Ovary (tissue), 9 donors: ENCODE results near the gene NFIA. TPM values are rescaled to one million over a fixed set of nuclear protein-coding genes. Genes with fewer than 3 reads are reported as not detected.

ENCODE experiments used
- DNase-seq, 5 donors: peaks; one replicate each; pipeline ENCODE4 v3.0.0-alpha.2; 2019 to 2020
- H3K27ac ChIP-seq, 2 donors: fragments of 200-600 bp; one replicate each; pipeline versions ENCODE4 v1.5.1 to v1.8.0; 2019 to 2022
- H3K27me3 ChIP-seq: fragments of 200-600 bp; one replicate; pipeline ENCODE4 v1.8.0; 2022
- H3K36me3 ChIP-seq: fragments of 200-600 bp; sonication (generic); one replicate; pipeline ENCODE4 v1.5.1; 2019
- H3K4me1 ChIP-seq: one replicate; pipeline ENCODE4 v1.8.1; 2013; ENCODE audit warnings: mild to moderate bottlenecking, moderate library complexity; ENCODE audit not compliant: insufficient read depth
- H3K4me3 ChIP-seq: fragments of 200-600 bp; sonication (generic); one replicate; pipeline ENCODE4 v1.5.1; 2017
- H3K9me3 ChIP-seq, 2 donors: fragments of 200-600 bp in 1 of 2; sonication (generic) in 1 of 2; one replicate each; pipeline versions ENCODE4 v1.5.1 to v1.8.1; 2013 to 2019; ENCODE audit warnings: mild to moderate bottlenecking in 1 of 2, moderate library complexity in 1 of 2
- EP300 ChIP-seq: sonication (generic); formaldehyde crosslinking; IDR thresholded peaks from one replicate; pipeline ENCODE4 v1.6.1; 2017; ENCODE audit warnings: antibody characterized with exemption
- POLR2A ChIP-seq: fragments of 450-650 bp; IDR thresholded peaks from one replicate; pipeline ENCODE4 v1.6.1; 2017; ENCODE audit warnings: antibody characterized with exemption, mild to moderate bottlenecking, moderate library complexity
- WGBS, 3 donors: extraction: QIAGEN DNeasy Blood & Tissue Kit in 1 of 3; methylation state at CpG; one replicate each; pipeline versions ENCODE4 v1.1.5 to v1.1.7; 2013 to 2017; 5-methylcytosine and 5-hydroxymethylcytosine counted together
- intact Hi-C, 4 donors: fragments of 100-400 bp; cut with DNase I; formaldehyde crosslinking; loops; one replicate each; pipeline versions ENCODE4 v1.11.0 to v1.15.1; 2022 to 2023
- polyA plus RNA-seq, 2 donors: library from polyadenylated mRNA; stranded (reverse); fragments of 200-250 nt in 1 of 2; fragments of 350-450 nt in 1 of 2; fragmentation: Illumina TruSeq in 1 of 2; extraction: RNeasy Lipid Tissue Mini Kit (QIAGEN cat#74804) in 1 of 2; gene quantifications; one replicate each; pipeline ENCODE4 v1.2.3, GENCODE V29; 2013 to 2014
- total RNA-seq, 7 donors: library from RNA; depleted of rRNA in 2 of 7; stranded (reverse); fragments of >200 nt in 2 of 7; fragmentation: NEBNext Ultra II Directional in 3 of 7; extraction: Animal tissue kit (Norgen Biotek cat#: 25700) in 3 of 7; gene quantifications; one replicate each; pipeline versions ENCODE4 v1.1.0 to v1.2.4, GENCODE V29; 2016 to 2023
- TF ChIP-seq, protein P1 (sequence below), 3 donors: fragments of 450-650 bp in 2 of 3; fragments of 200-600 bp in 1 of 3; IDR thresholded peaks; one replicate each; pipeline versions ENCODE4 v1.5.1 to v1.8.0; 2016 to 2022; ENCODE audit warnings: antibody characterized with exemption in 3 of 3, mild to moderate bottlenecking in 1 of 3
- donor health status: DM: no; HTN: no; CAD: no; lungs with moderate emphysema.
- donor health status: DM: no; HTN: no; CAD: no.
- donor health status: Bipolar disorder and iron deficiency.
- donor health status: DM: yes; HTN: yes; CAD: no.
- donor health status: DM: no; HTN: no; CAD: no.
- donor health status: DM: yes; HTN: yes; CAD: no.

The NFIA gene
- total and polyA plus RNA-seq, 9 donors = 11.8 to 115 (median 80.9) TPM

DNA sequence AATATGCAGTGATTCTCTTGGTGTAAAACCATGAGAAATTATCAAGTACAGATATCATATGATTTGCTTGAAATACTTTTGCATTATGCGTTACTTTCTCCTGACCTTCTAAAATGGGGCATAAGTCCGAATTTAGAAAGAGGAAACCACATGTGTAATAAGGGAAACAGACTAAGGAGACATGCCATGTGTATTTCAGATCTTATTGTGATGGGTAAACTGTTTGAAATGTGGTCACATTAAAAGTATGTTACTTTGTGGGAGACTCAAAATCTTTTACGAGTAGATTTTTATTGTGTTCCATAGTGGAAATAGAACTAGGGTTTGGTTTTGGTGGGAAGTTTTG is 173.0 kb downstream of the NFIA start:
- intact Hi-C loops = no loop called here

DNA sequence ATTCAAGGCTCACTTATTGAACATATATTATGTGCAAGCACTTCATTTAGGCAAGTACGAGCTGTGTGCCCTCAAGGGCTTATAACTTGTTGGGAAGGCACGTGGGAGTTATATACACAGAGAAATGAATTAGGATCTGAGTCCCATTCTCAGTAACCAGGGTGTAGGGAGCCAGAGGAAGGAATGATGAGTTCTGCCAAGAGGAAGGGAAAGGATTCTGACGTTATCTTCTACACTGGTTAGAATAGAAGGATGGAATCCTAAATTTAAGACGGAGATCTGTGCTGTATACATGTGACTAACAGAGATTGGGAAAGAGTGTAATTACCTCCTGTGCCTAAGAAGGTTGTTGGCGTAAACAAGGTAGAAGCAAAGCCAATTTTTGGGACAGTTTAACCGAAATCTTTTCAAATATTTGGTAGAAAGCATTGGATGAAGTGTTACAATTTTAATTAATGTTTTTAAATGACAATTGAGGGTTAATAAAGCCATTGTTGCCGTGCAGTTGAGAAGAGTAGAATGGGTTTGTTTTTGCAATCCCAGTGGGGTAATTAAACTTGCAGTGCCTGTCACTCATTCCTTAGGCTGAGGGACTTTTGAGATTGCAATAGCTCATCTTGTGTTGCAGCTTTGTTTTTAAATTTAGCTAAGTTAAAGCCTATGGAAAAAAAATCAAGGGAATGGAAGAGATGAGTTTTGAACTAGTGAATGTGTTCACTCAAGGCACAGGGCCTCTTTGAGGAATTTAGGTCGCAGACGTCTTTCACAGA is 177.2 kb downstream of the NFIA start:
- intact Hi-C loops = no loop called here
- H3K4me1 ChIP-seq = peaks cover 7% of the 10 kb centered on the region

More for the DNA sequence above, 173.0 kb downstream of the NFIA start:
- 10 to 13% (median 11%) methylated on average over 3 of the region's 3 CpGs for WGBS, 3 donors
- peaks cover 15% of the 10 kb centered on the region for H3K4me1 ChIP-seq
- peak overlapping the region in 1 of 2 donors; percentile 27 for H3K27ac ChIP-seq
- no peaks in the 10 kb centered on the region for H3K9me3 ChIP-seq
- H3K27me3 ChIP-seq = no peaks in the 10 kb centered on the region
- H3K36me3 ChIP-seq = no peaks in the 10 kb centered on the region
- TF ChIP-seq POLR2A = no peak
- TF ChIP-seq, protein P1, sequence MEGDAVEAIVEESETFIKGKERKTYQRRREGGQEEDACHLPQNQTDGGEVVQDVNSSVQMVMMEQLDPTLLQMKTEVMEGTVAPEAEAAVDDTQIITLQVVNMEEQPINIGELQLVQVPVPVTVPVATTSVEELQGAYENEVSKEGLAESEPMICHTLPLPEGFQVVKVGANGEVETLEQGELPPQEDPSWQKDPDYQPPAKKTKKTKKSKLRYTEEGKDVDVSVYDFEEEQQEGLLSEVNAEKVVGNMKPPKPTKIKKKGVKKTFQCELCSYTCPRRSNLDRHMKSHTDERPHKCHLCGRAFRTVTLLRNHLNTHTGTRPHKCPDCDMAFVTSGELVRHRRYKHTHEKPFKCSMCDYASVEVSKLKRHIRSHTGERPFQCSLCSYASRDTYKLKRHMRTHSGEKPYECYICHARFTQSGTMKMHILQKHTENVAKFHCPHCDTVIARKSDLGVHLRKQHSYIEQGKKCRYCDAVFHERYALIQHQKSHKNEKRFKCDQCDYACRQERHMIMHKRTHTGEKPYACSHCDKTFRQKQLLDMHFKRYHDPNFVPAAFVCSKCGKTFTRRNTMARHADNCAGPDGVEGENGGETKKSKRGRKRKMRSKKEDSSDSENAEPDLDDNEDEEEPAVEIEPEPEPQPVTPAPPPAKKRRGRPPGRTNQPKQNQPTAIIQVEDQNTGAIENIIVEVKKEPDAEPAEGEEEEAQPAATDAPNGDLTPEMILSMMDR (IDR thresholded peaks at IDR 0.05) = no peak
- no peak for TF ChIP-seq EP300
- H3K4me3 ChIP-seq = peak overlapping the region; percentile 30
- no peak for DNase-seq

DNA sequence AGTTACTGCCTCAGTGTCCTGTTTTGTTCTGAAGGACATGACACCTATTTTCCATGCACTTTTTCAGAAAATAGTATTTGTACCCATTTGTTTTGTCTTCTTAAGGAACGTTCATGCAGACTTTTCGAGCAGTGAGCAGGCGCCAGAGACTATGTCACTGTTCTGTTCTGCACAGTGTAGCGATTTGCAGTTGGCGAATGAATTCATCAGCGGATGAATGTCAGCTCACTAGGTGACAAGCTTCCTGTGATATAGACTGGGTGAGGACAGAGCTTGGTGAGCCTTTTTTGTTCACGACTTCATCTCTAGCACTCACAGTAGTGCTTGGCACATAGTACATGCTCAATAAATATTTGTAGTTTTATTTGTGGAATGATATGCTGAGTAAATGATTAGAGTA is 177.8 kb downstream of the NFIA start:
- H3K27me3 ChIP-seq = no peaks in the 10 kb centered on the region
- H3K27ac ChIP-seq = no peak overlapping the region
- H3K4me1 ChIP-seq = peaks cover 6% of the 10 kb centered on the region
- no peak for TF ChIP-seq POLR2A
- TF ChIP-seq, protein P1 (IDR thresholded peaks at IDR 0.05) = no peak
- no peak for TF ChIP-seq EP300
- intact Hi-C loops = no loop called here
- no peaks in the 10 kb centered on the region for H3K9me3 ChIP-seq
- DNase-seq = no peak
- 95% methylated on average over 7 of the region's 7 CpGs for WGBS, 3 donors
- H3K4me3 ChIP-seq = no peak overlapping the region
- H3K36me3 ChIP-seq = no peaks in the 10 kb centered on the region

More for the DNA sequence above, 177.2 kb downstream of the NFIA start:
- no peak overlapping the region for H3K27ac ChIP-seq
- no peaks in the 10 kb centered on the region for H3K9me3 ChIP-seq
- no peaks in the 10 kb centered on the region for H3K36me3 ChIP-seq
- 37 to 58% (median 48%) methylated on average over 9 of the region's 9 CpGs for WGBS, 3 donors
- H3K4me3 ChIP-seq = no peak overlapping the region
- H3K27me3 ChIP-seq = no peaks in the 10 kb centered on the region
- no peak for TF ChIP-seq EP300
- no peak for TF ChIP-seq POLR2A
- TF ChIP-seq, protein P1 (IDR thresholded peaks at IDR 0.05) = no peak
- DNase-seq = no peak

DNA sequence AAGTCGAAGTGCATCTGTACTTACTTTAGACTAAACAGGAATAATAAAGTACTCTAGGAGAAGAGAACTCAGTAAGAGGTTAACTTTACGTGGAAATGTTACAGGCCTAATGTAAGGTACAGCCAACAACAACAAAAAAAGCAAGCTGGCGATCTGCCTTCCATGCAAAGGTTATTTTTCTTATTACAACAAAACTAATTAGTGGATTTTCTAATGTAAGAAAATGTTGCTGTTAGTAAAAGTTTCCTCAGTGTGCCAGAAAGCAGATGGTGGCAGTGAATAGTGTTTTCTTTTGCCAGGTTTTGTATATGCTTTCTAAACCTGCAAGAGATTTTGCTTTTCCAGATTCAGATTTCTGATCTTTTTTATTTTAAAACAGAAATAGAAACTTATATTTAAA is 179.2 kb downstream of the NFIA start:
- Histone ChIP-seq H3K4me3 (no peak overlapping the region), H3K4me1 (peaks cover 3% of the 10 kb centered on the region), H3K9me3 (no peaks in the 10 kb centered on the region), H3K27ac (no peak overlapping the region), H3K36me3 (no peaks in the 10 kb centered on the region), H3K27me3 (no peaks in the 10 kb centered on the region)
- DNase-seq = no peak
- TF ChIP-seq POLR2A (no peak), EP300 (no peak)
- TF ChIP-seq, protein P1 (IDR thresholded peaks at IDR 0.05) = no peak
- intact Hi-C loops = no loop called here
- 17 to 22% (median 18%) methylated on average over 3 of the region's 3 CpGs for WGBS, 3 donors
